HCT116 (cell line): ENCODE results near the gene GFER. TPM values are rescaled to one million over a fixed set of nuclear protein-coding genes. Genes with fewer than 3 reads are reported as not detected.

Experiments
- ATAC-seq: fragments of 200-7000 bp; cut with Tn5 transposase; 2 replicates; pipeline ENCODE4 v1.9.1; 2020; ENCODE audit warnings: mild to moderate bottlenecking, moderate library complexity
- BruUV-seq: library from RNA; stranded (reverse); fragments of 400-500 nt; replicated peaks from 2 replicates; lab custom pipeline; 2021; lab: Mats Ljungman, UMichigan
- CTCF ChIA-PET: fragments of 300-600 bp; sonication (Branson Sonifier 250); formaldehyde crosslinking; loops from one replicate; lab custom pipeline; 2021; ENCODE audit warnings: antibody characterized with exemption; lab: Charles Lee
- POLR2A ChIA-PET: fragments of 300-600, 350-600 bp; sonication (Branson Sonifier 250); formaldehyde crosslinking; loops from one replicate; lab custom pipeline; 2021; ENCODE audit warnings: antibody characterized with exemption; lab: Charles Lee
- RAD21 ChIA-PET, 2 experiments: fragments of 300-600 bp; sonication (Branson Sonifier 250); formaldehyde crosslinking; loops; one replicate each; lab custom pipeline; 2023; ENCODE audit warnings: low total read pairs in 2 of 2; ENCODE audit not compliant: uncharacterized antibody in 2 of 2, unreplicated experiment in 2 of 2, low non-redundant PET in 1 of 2; lab: Charles Lee
- DNase-seq: peaks from one replicate; pipeline ENCODE4 v3.0.0-alpha.2; 2010; ENCODE audit warnings: low read depth, low spot score
- H2AFZ ChIP-seq: fragments of 200-600 bp; shearing (Covaris generic), sonication (generic); 2 replicates; pipeline ENCODE4 v1.6.1; 2017; ENCODE audit warnings: low read depth, mixed run types, mixed read lengths, antibody characterized with exemption, low read length; ENCODE audit not compliant: poor library complexity, severe bottlenecking
- H3K27ac ChIP-seq: 2 replicates; pipeline ENCODE4 v1.5.1; 2012; ENCODE audit warnings: low read depth, low read length
- H3K27me3 ChIP-seq: fragments of 200-600 bp; sonication (generic); 2 replicates; pipeline ENCODE4 v1.6.1; 2016; ENCODE audit warnings: mixed run types, low read length, mixed read lengths; ENCODE audit not compliant: insufficient read depth
- H3K36me3 ChIP-seq, 2 experiments: fragments of 200-500 bp in 1 of 2; fragments of 200-600 bp in 1 of 2; sonication (Bioruptor generic) in 1 of 2; sonication (generic) in 1 of 2; 2 replicates each; pipeline versions ENCODE4 v1.5.1 to v1.6.1; 2014 to 2016; ENCODE audit warnings: low read length in 2 of 2, inconsistent platforms in 1 of 2, mixed read lengths in 1 of 2, mixed run types in 1 of 2; ENCODE audit not compliant: insufficient read depth in 2 of 2, control insufficient read depth in 1 of 2
- H3K4me1 ChIP-seq, 2 experiments: fragments of 200-600 bp in 1 of 2; sonication (generic) in 1 of 2; 2 replicates each; pipeline versions ENCODE4 v1.5.1 to v1.6.1; 2012 to 2017; ENCODE audit warnings: low read length in 2 of 2, inconsistent platforms in 1 of 2, mild to moderate bottlenecking in 1 of 2, mixed read lengths in 1 of 2, mixed run types in 1 of 2, moderate library complexity in 1 of 2; ENCODE audit not compliant: insufficient read depth in 2 of 2, control insufficient read depth in 1 of 2
- H3K4me2 ChIP-seq: fragments of 200-600 bp; sonication (generic); 2 replicates; pipeline ENCODE4 v1.6.1; 2017; ENCODE audit warnings: mixed run types, low read length, mixed read lengths
- H3K4me3 ChIP-seq, 2 experiments: fragments of 200-600 bp in 1 of 2; sonication (generic) in 1 of 2; replicated peaks in 1 of 2; 2 replicates each; pipeline ENCODE4 v1.5.1; 2011 to 2016; ENCODE audit warnings: low read length in 2 of 2, control low read depth in 1 of 2, low read depth in 1 of 2, mild to moderate bottlenecking in 1 of 2, mixed read lengths in 1 of 2, mixed run types in 1 of 2
- H3K79me2 ChIP-seq: fragments of 200-600 bp; sonication (generic); 2 replicates; pipeline ENCODE4 v1.6.1; 2017; ENCODE audit warnings: mild to moderate bottlenecking, mixed run types, low read length, moderate library complexity, mixed read lengths; ENCODE audit not compliant: insufficient read depth
- H3K9ac ChIP-seq: fragments of 200-600 bp; sonication (generic); 2 replicates; pipeline ENCODE4 v1.6.1; 2016; ENCODE audit warnings: low read length, mixed read lengths
- H3K9me2 ChIP-seq: fragments of 200-600 bp; sonication (generic), shearing (Covaris generic); 2 replicates; pipeline ENCODE4 v1.6.1; 2017; ENCODE audit warnings: mixed run types, mild to moderate bottlenecking, moderate library complexity; ENCODE audit not compliant: insufficient read depth
- H3K9me3 ChIP-seq, 2 experiments: fragments of 200-500 bp in 1 of 2; fragments of 200-600 bp in 1 of 2; sonication (Bioruptor generic) in 1 of 2; sonication (generic) in 1 of 2; 2 replicates each; pipeline ENCODE4 v1.6.1; 2014 to 2017; ENCODE audit warnings: low read length in 2 of 2, mixed read lengths in 2 of 2, inconsistent platforms in 1 of 2, low read depth in 1 of 2, mild to moderate bottlenecking in 1 of 2, mixed run types in 1 of 2, moderate library complexity in 1 of 2; ENCODE audit not compliant: control insufficient read depth in 1 of 2, insufficient read depth in 1 of 2
- H4K20me1 ChIP-seq: fragments of 200-600 bp; sonication (generic), shearing (Covaris generic); 2 replicates; pipeline ENCODE4 v1.6.1; 2017; ENCODE audit warnings: mixed run types, mild to moderate bottlenecking, moderate library complexity; ENCODE audit not compliant: insufficient read depth
- CBX3 ChIP-seq: IDR thresholded peaks from 2 replicates; pipeline ENCODE4 v1.6.1; 2012; ENCODE audit warnings: low read depth
- CTCF ChIP-seq, 3 experiments: fragments of 200-600 bp in 1 of 3; sonication (generic) in 1 of 3; IDR thresholded peaks in 2 of 3; conservative IDR thresholded peaks in 1 of 3; 2 replicates each; pipeline ENCODE4 v1.5.1; 2012 to 2017; ENCODE audit warnings: low read depth in 2 of 3, low read length in 2 of 3, antibody characterized with exemption in 1 of 3, borderline replicate concordance in 1 of 3, control low read depth in 1 of 3, mild to moderate bottlenecking in 1 of 3, mixed read lengths in 1 of 3, mixed run types in 1 of 3, moderate library complexity in 1 of 3; ENCODE audit not compliant: insufficient read depth in 1 of 3
- EGR1 ChIP-seq: IDR thresholded peaks from 2 replicates; pipeline ENCODE4 v1.6.1; 2012; ENCODE audit warnings: low read depth
- EZH2phosphoT487 ChIP-seq: fragments of 200-600 bp; IDR thresholded peaks from 2 replicates; pipeline ENCODE4 v1.6.1; 2018; ENCODE audit warnings: antibody characterized with exemption, borderline replicate concordance
- JUND ChIP-seq: IDR thresholded peaks from 2 replicates; pipeline ENCODE4 v1.6.1; 2012
- POLR2A ChIP-seq: IDR thresholded peaks from 2 replicates; pipeline ENCODE4 v1.7.0; 2011; ENCODE audit warnings: borderline replicate concordance; ENCODE audit not compliant: insufficient read depth, insufficient read length; ENCODE audit errors: extremely low read depth
- RAD21 ChIP-seq: IDR thresholded peaks from 2 replicates; pipeline ENCODE4 v1.6.1; 2012; ENCODE audit warnings: low read depth, mild to moderate bottlenecking
- SP1 ChIP-seq: IDR thresholded peaks from 2 replicates; pipeline ENCODE4 v1.6.1; 2012; ENCODE audit warnings: low read depth
- ZBTB33 ChIP-seq: IDR thresholded peaks from 2 replicates; pipeline ENCODE4 v1.6.1; 2011; ENCODE audit warnings: mild to moderate bottlenecking, low read length, moderate library complexity; ENCODE audit not compliant: insufficient replicate concordance; ENCODE audit errors: extremely low read depth
- ZFX ChIP-seq: fragments of 450-650 bp; IDR thresholded peaks from 2 replicates; pipeline ENCODE4 v1.6.1; 2017
- intact Hi-C: fragments of 100-400 bp; cut with micrococcal nuclease; formaldehyde crosslinking; loops from 2 replicates; pipeline ENCODE4 v1.10.0; 2022
- total RNA-seq: library from RNA; stranded (reverse); gene quantifications from one replicate; pipeline ENCODE4 v1.2.1, GENCODE V29; 2021; ENCODE audit not compliant: unreplicated experiment
- TF ChIP-seq, protein P1 (sequence below): IDR thresholded peaks from 2 replicates; pipeline ENCODE4 v1.6.1; 2012; ENCODE audit warnings: low read depth
- TF ChIP-seq, protein P2 (sequence below): IDR thresholded peaks from 2 replicates; pipeline ENCODE4 v1.6.1; 2012
- TF ChIP-seq, protein P3 (sequence below): IDR thresholded peaks from 2 replicates; pipeline ENCODE4 v1.6.1; 2012

GFER gene
- total RNA-seq, 1 experiment from 2014 or later, result 47.3 TPM

DNA sequence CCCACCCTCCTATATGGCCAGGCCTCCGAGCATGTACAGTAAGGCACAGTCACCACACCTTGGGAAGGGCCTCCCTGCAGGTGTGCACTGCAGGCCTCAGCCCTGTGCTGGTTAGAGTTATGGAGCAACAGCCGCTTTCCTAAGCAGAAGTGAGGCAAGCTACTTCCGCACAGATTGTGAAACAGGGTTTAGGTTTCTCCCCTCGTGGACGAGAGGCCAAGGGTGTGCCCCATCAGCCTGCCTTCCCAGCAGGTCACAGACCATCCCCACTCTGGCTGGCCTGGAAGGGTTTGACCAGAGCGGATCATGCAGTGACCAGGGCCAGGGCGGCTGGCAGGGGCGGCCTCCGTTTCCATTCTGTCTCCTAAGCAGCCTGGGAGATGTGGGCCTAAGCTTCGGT lies 45.7 kb upstream of the GFER start:
- TF ChIP-seq SP1, result no peak
- peaks cover 5 to 6% of the 10 kb centered on the region in 2 experiments; a peak in 3 of 4 replicates for H3K36me3 ChIP-seq
- RAD21 ChIA-PET, result no interaction called here
- ATAC-seq (no peak), DNase-seq (no peak)
- peaks cover 20 to 29% of the 10 kb centered on the region in 2 experiments for H3K4me1 ChIP-seq
- POLR2A ChIA-PET, result no interaction called here
- intact Hi-C loops, result no loop called here
- H3K4me2 ChIP-seq, result no peak overlapping the region
- H3K79me2 ChIP-seq, result no peaks in the 10 kb centered on the region
- no peaks in the 10 kb centered on the region for H4K20me1 ChIP-seq
- no peaks in the 10 kb centered on the region for H3K27me3 ChIP-seq
- H2AFZ ChIP-seq, result no peak overlapping the region
- CTCF ChIA-PET, result no interaction called here
- no peaks in the 10 kb centered on the region for H3K9me3 ChIP-seq
- BruUV-seq, result no TSS peak
- no peak overlapping the region for H3K27ac ChIP-seq
- H3K4me3 ChIP-seq, result no peak overlapping the region
- H3K9me2 ChIP-seq, result no peaks in the 10 kb centered on the region
- no peak overlapping the region for H3K9ac ChIP-seq

- Histone ChIP-seq H3K79me2 (no peaks in the 10 kb centered on the region), H3K36me3 (peaks cover 5 to 6% of the 10 kb centered on the region in 2 experiments; a peak in 3 of 4 replicates), H3K4me3 (no peak overlapping the region), H3K9me3 (no peaks in the 10 kb centered on the region), H3K27ac (no peak overlapping the region), H3K9ac (no peak overlapping the region), H3K9me2 (no peaks in the 10 kb centered on the region), H3K4me2 (no peak overlapping the region), H2AFZ (no peak overlapping the region), H4K20me1 (no peaks in the 10 kb centered on the region), H3K4me1 (peaks cover 25 to 35% of the 10 kb centered on the region in 2 experiments), H3K27me3 (no peaks in the 10 kb centered on the region)
- no TSS peak for BruUV-seq
- DNase-seq (no peak), ATAC-seq (no peak)
- ChIA-PET CTCF (interaction anchor here (2.1 kb wide), 1 partner anchor 16 kb away, joined by 4 read pairs; no protein-coding TSS in a partner anchor), POLR2A (no interaction called here), RAD21 (no interaction called here)
- intact Hi-C loops, result no loop called here
- TF ChIP-seq, protein P1, sequence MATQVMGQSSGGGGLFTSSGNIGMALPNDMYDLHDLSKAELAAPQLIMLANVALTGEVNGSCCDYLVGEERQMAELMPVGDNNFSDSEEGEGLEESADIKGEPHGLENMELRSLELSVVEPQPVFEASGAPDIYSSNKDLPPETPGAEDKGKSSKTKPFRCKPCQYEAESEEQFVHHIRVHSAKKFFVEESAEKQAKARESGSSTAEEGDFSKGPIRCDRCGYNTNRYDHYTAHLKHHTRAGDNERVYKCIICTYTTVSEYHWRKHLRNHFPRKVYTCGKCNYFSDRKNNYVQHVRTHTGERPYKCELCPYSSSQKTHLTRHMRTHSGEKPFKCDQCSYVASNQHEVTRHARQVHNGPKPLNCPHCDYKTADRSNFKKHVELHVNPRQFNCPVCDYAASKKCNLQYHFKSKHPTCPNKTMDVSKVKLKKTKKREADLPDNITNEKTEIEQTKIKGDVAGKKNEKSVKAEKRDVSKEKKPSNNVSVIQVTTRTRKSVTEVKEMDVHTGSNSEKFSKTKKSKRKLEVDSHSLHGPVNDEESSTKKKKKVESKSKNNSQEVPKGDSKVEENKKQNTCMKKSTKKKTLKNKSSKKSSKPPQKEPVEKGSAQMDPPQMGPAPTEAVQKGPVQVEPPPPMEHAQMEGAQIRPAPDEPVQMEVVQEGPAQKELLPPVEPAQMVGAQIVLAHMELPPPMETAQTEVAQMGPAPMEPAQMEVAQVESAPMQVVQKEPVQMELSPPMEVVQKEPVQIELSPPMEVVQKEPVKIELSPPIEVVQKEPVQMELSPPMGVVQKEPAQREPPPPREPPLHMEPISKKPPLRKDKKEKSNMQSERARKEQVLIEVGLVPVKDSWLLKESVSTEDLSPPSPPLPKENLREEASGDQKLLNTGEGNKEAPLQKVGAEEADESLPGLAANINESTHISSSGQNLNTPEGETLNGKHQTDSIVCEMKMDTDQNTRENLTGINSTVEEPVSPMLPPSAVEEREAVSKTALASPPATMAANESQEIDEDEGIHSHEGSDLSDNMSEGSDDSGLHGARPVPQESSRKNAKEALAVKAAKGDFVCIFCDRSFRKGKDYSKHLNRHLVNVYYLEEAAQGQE, result no peak
- no peak for TF ChIP-seq RAD21
- TF ChIP-seq EGR1, result no peak
- TF ChIP-seq EZH2phosphoT487, result no peak
- no peak for TF ChIP-seq CTCF (IDR thresholded peaks at IDR 0.05 in 2 of 3, conservative IDR thresholded peaks at IDR 0.05 in 1 of 3; ENCODE audit: borderline replicate concordance in 1 of 3, insufficient read depth in 1 of 3, low read depth in 2 of 3, low read length in 2 of 3)
- no peak for TF ChIP-seq JUND
- TF ChIP-seq, protein P2, sequence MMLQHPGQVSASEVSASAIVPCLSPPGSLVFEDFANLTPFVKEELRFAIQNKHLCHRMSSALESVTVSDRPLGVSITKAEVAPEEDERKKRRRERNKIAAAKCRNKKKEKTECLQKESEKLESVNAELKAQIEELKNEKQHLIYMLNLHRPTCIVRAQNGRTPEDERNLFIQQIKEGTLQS, result no peak
- TF ChIP-seq ZFX, result no peak
- no peak for TF ChIP-seq POLR2A
- TF ChIP-seq, protein P3, sequence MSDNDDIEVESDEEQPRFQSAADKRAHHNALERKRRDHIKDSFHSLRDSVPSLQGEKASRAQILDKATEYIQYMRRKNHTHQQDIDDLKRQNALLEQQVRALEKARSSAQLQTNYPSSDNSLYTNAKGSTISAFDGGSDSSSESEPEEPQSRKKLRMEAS, result no peak
- no peak for TF ChIP-seq CBX3
- TF ChIP-seq ZBTB33, result no peak
Observed at GRCh38 chr16:1938910-1939309, 45.1 kb upstream of the GFER start.
